Osteoblast (primary cell): ENCODE results near the gene GNGT2. TPM values are rescaled to one million over a fixed set of nuclear protein-coding genes. Genes with fewer than 3 reads are reported as not detected.

Source experiments
- DNase-seq: peaks from one replicate; pipeline ENCODE4 v3.0.0; 2011; ENCODE audit warnings: low spot score, mixed read lengths; ENCODE audit not compliant: insufficient read length; ENCODE audit errors: missing footprints
- H2AFZ ChIP-seq: 2 replicates; pipeline ENCODE4 v1.6.0; 2011; ENCODE audit warnings: mild to moderate bottlenecking, low read length
- H3K27ac ChIP-seq: 2 replicates; pipeline ENCODE4 v1.5.1; 2011; ENCODE audit warnings: mild to moderate bottlenecking, low read depth, low read length, moderate library complexity
- H3K27me3 ChIP-seq: 2 replicates; pipeline ENCODE4 v1.6.0; 2012; ENCODE audit warnings: mild to moderate bottlenecking, control low read depth, inconsistent platforms, low read length, moderate library complexity; ENCODE audit not compliant: insufficient read depth
- H3K36me3 ChIP-seq: 2 replicates; pipeline ENCODE4 v1.5.1; 2011; ENCODE audit warnings: mild to moderate bottlenecking, low read length, control low read depth, moderate library complexity; ENCODE audit not compliant: insufficient read depth
- H3K4me1 ChIP-seq: 2 replicates; pipeline ENCODE4 v1.5.1; 2011; ENCODE audit warnings: mild to moderate bottlenecking, low read length, control low read depth, moderate library complexity; ENCODE audit not compliant: insufficient read depth
- H3K4me2 ChIP-seq: 2 replicates; pipeline ENCODE4 v1.6.0; 2011; ENCODE audit warnings: mild to moderate bottlenecking, low read length; ENCODE audit not compliant: insufficient read depth
- H3K4me3 ChIP-seq: fragments of 200-600 bp; sonication (generic); 3 replicates; pipeline ENCODE4 v1.5.1; 2012; ENCODE audit warnings: mild to moderate bottlenecking, low read length, inconsistent platforms; ENCODE audit not compliant: insufficient read depth
- H3K79me2 ChIP-seq: 2 replicates; pipeline ENCODE4 v1.6.0; 2012; ENCODE audit warnings: mild to moderate bottlenecking, low read length, control low read depth, inconsistent platforms; ENCODE audit not compliant: insufficient read depth
- H3K9me3 ChIP-seq: 2 replicates; pipeline ENCODE4 v1.5.1; 2011; ENCODE audit warnings: low read depth, low read length, control low read depth
- H4K20me1 ChIP-seq: 2 replicates; pipeline ENCODE4 v1.6.0; 2012; ENCODE audit warnings: mild to moderate bottlenecking, low read length, control low read depth; ENCODE audit not compliant: insufficient read depth
- total RNA-seq: library from RNA; depleted of rRNA; stranded (reverse); fragments of >200 nt; gene quantifications from 2 replicates; pipeline ENCODE4 v1.2.3, GENCODE V29; 2012
- TF ChIP-seq, protein P1 (sequence below): IDR thresholded peaks from 2 replicates; pipeline ENCODE4 v1.5.1; 2011; ENCODE audit warnings: mild to moderate bottlenecking, low read depth, low read length, moderate library complexity; ENCODE audit errors: extremely low read depth

GNGT2 gene
- total RNA-seq, 1 donor = not detected

DNA sequence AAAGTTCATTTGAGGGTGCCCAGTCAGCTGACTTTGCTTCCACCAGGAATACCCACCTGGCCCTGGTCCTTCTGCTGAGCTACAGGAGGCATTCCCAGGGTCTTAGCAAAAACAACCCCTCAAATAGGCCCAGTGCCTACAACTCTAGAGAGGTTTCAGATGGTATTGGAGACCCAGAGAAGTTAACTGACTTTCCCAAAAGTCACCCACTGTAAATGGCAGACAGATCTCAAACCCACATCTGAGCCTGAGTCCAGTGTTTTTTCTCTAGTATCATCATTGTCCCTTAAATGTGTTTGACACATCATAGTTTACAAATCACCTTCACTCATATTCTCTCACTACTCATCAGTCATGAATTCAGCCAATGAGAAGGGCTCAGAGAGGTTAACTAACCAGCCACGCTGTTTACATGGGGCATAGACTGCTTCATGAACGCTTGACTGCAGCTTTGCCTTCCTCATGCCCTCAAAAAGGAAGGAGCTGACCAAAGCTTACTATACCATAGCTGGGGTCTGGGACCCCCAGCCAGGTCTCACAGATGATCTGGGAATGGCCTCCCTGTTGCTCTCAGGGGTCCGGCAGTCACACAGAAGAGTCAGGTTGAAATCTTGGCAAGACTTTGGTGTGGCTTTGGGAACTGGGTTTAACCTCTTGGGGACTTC is 16.5 kb upstream of the GNGT2 start:
- no peaks in the 10 kb centered on the region for H4K20me1 ChIP-seq
- TF ChIP-seq, protein P1, sequence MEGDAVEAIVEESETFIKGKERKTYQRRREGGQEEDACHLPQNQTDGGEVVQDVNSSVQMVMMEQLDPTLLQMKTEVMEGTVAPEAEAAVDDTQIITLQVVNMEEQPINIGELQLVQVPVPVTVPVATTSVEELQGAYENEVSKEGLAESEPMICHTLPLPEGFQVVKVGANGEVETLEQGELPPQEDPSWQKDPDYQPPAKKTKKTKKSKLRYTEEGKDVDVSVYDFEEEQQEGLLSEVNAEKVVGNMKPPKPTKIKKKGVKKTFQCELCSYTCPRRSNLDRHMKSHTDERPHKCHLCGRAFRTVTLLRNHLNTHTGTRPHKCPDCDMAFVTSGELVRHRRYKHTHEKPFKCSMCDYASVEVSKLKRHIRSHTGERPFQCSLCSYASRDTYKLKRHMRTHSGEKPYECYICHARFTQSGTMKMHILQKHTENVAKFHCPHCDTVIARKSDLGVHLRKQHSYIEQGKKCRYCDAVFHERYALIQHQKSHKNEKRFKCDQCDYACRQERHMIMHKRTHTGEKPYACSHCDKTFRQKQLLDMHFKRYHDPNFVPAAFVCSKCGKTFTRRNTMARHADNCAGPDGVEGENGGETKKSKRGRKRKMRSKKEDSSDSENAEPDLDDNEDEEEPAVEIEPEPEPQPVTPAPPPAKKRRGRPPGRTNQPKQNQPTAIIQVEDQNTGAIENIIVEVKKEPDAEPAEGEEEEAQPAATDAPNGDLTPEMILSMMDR = no peak
- H3K36me3 ChIP-seq = no peaks in the 10 kb centered on the region
- H3K27ac ChIP-seq = no peak overlapping the region
- no peaks in the 10 kb centered on the region for H3K9me3 ChIP-seq
- H3K4me1 ChIP-seq = peaks cover 7% of the 10 kb centered on the region
- H3K4me2 ChIP-seq = no peak overlapping the region
- peak; percentile 91 for DNase-seq
- no peaks in the 10 kb centered on the region for H3K79me2 ChIP-seq
- no peak overlapping the region for H2AFZ ChIP-seq
- H3K4me3 ChIP-seq = no peak overlapping the region
- H3K27me3 ChIP-seq = peaks cover 45% of the 10 kb centered on the region

DNA sequence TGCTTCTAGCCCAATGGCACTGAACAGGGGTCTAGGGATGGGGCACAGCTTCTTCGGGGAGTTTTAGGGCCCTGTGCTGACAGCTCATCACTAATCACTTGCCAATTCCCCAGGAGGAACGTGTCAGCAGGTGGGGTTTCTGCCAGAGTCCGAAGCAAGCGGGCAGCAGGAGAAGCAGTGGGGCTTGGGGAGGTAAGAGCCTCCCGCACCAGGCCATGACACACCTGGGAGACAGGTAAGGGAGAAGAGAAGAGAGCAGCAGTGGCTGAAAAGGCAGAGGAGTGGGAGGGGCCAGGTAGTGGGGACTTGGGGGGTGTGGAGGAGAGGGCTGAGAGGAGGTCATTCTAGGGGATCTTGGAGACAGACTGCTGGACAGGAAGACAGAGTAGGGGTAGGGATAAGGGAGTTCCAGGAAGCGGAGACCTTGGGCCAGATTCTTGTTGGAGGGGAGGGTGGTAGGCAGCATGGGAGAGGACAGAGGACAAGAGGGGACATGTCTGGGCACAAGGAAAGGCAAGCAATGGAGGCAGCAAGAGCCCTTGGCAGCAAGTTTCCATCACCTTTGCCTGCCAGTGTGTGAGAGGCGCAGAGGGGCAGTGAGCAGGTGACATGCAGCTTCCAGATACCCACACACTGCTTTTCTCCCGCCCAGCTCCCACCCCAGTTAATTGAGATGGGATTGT is 15.3 kb upstream of the GNGT2 start:
- Histone ChIP-seq H3K27ac (no peak overlapping the region), H3K79me2 (no peaks in the 10 kb centered on the region), H3K4me3 (no peak overlapping the region), H3K9me3 (no peaks in the 10 kb centered on the region), H3K4me2 (no peak overlapping the region), H2AFZ (no peak overlapping the region), H3K36me3 (no peaks in the 10 kb centered on the region), H3K4me1 (peaks cover 3% of the 10 kb centered on the region), H3K27me3 (peaks cover 45% of the 10 kb centered on the region), H4K20me1 (no peaks in the 10 kb centered on the region)
- peak; percentile 46 for DNase-seq
- TF ChIP-seq, protein P1 = no peak

DNA sequence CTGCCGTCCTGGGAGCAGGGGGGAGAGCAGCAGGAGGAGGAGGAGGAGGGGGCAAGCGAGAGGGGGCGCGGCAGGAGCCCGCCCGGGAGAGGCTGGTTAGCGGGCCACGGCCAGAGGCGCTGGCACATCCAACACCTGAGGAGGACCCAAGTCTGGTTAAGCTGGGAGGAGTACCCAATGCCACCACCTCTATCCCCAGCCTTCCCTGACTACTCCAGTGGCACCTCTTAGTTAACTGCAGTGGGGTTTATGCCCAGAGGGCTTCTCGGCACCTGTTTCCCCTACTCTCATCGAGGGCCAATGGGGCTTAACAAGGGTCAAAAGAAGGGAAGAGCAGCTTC is 14.6 kb upstream of the GNGT2 start:
- Histone ChIP-seq H3K79me2 (no peaks in the 10 kb centered on the region), H2AFZ (no peak overlapping the region), H3K4me1 (no peaks in the 10 kb centered on the region), H3K36me3 (no peaks in the 10 kb centered on the region), H3K27me3 (peaks cover 45% of the 10 kb centered on the region), H3K4me2 (no peak overlapping the region), H3K27ac (no peak overlapping the region), H3K4me3 (no peak overlapping the region), H3K9me3 (no peaks in the 10 kb centered on the region), H4K20me1 (no peaks in the 10 kb centered on the region)
- peak; percentile 66 for DNase-seq
- TF ChIP-seq, protein P1 = no peak

DNA sequence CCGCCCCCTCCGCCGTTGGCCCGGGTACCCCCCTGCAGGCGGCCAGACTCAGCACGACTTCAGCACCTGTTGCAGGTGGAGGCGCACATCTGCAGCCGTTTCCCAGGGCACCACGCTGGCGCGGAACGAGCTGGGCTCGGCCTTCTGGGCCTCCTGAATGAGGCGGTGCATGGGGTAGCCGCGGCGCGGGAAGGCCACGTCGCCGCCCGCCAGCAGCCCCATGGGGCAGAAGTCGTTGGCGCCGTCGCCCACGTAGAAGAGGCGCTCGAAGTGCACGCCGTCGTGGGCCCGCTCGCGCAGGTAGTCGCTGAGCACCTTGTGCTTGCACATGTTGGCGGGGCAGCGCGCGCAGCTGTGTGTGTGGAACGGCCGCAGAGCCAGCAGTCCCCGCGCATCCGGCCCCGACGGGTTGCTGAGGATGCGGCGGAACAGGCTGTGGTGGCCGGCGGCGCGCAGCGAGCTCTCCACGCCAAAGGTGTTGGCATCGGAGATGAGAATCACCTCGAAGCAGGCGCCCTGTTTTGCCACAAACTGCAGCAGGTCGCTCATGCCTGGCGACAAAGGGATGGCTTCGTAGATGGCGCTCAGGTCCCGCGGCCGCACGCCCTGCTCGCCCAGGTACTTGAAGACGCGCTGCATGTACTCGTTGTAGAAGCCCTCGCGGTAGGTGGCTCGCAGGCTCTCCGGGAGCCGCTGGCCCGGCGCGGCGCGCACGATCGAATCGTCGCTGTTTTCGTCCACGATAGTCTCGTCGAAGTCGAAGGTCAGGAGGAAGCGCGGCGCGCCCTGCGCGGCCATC is 14.0 kb upstream of the GNGT2 start:
- H3K4me2 ChIP-seq = no peak overlapping the region
- H3K4me3 ChIP-seq = no peak overlapping the region
- H2AFZ ChIP-seq = no peak overlapping the region
- H3K36me3 ChIP-seq = no peaks in the 10 kb centered on the region
- no peak overlapping the region for H3K27ac ChIP-seq
- H4K20me1 ChIP-seq = no peaks in the 10 kb centered on the region
- H3K4me1 ChIP-seq = no peaks in the 10 kb centered on the region
- no peaks in the 10 kb centered on the region for H3K79me2 ChIP-seq
- TF ChIP-seq, protein P1 = no peak
- H3K9me3 ChIP-seq = no peaks in the 10 kb centered on the region
- DNase-seq = peak; percentile 44
- peaks cover 40% of the 10 kb centered on the region for H3K27me3 ChIP-seq
